K562 (cell line): Measurements from ENCODE around the gene ECSIT.

Experiments used
- CEBPB ChIP-seq: fragments of 450-650 bp; IDR thresholded peaks from 2 replicates; pipeline ENCODE4 v1.6.1; 2016; ENCODE audit warnings: missing genetic modification characterization, missing compliant biosample characterization
- CTCF ChIP-seq, 3 experiments: IDR thresholded peaks in 2 of 3; conservative IDR thresholded peaks in 1 of 3; 2 replicates each; pipeline ENCODE4 v1.5.1; 2011 to 2012; ENCODE audit warnings: low read length in 3 of 3, mild to moderate bottlenecking in 3 of 3, control low read depth in 2 of 3, improper control_type of control experiment in 1 of 3, inconsistent platforms in 1 of 3, low read depth in 1 of 3, mixed read lengths in 1 of 3, moderate library complexity in 1 of 3; ENCODE audit not compliant: insufficient read depth in 2 of 3
- EZH2 ChIP-seq: IDR thresholded peaks from 2 replicates; pipeline ENCODE4 v1.6.1; 2012; ENCODE audit warnings: low read depth, mild to moderate bottlenecking, inconsistent platforms, low read length, borderline replicate concordance
- SOX6 ChIP-seq: fragments of 450-650 bp; IDR thresholded peaks from 2 replicates; pipeline ENCODE4 v1.6.1; 2014; ENCODE audit warnings: mild to moderate bottlenecking

DNA sequence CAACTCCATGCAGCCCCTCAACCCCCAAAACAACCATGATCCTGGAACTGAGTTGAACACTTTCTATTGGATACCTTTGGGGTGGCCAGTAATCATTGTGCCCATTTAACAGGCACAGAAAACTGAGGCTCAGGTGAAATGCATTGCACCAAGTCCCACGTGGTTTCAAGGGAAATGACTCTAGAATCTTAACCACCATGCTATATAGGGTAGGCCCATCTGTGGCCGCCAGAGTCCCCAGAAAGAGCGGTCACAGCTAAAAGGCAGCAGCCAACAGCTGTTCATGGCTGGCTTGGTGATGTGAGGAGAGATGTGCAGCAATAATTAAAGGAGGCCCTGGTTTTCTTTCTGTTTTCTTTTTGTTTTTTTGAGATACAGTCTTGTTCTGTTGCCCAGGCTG, 12.3 kb upstream of the ECSIT start:
- TF ChIP-seq CTCF (IDR thresholded peaks at IDR 0.05 in 2 of 3, conservative IDR thresholded peaks at IDR 0.05 in 1 of 3; ENCODE audit: insufficient read depth in 2 of 3, low read depth in 1 of 3, low read length in 3 of 3) (no peak), EZH2 (no peak), SOX6 (no peak), CEBPB (tag) (no peak)
